Activated CD8-positive, alpha-beta T cell treated with anti-CD3 and anti-CD28 coated beads, Interleukin-2, amount 10 ng/mL, durations not matched to agents 7 days and 5 days (primary cell): ENCODE measurements around the gene FHOD3. TPM values are rescaled to one million over a fixed set of nuclear protein-coding genes. Genes with fewer than 3 reads are reported as not detected.
A peak's percentile ranks its signal among the peaks of the same experiment; 100 is the strongest.

Experiments
- ATAC-seq: fragments of 150-1000 bp; cut with Tn5 transposase; one replicate; pipeline ENCODE4 v1.10.0; 2021; ENCODE audit warnings: moderate library complexity
- CTCF ChIA-PET: fragments of 350-600 bp; sonication (Branson Sonifier 250); formaldehyde crosslinking; loops from one replicate; lab custom pipeline; 2021; ENCODE audit warnings: antibody characterized with exemption; lab: Charles Lee
- POLR2A ChIA-PET: fragments of 350-600 bp; sonication (Branson Sonifier 250); formaldehyde crosslinking; loops from one replicate; lab custom pipeline; 2021; ENCODE audit warnings: antibody characterized with exemption; lab: Charles Lee
- DNase-seq: peaks from one replicate; pipeline ENCODE4 v3.0.0-alpha.2; 2020
- H3K27ac Mint-ChIP-seq: one replicate; pipeline ENCODE4 v1.8.0; 2021; ENCODE audit warnings: mild to moderate bottlenecking, mixed read lengths
- H3K27me3 Mint-ChIP-seq: one replicate; pipeline ENCODE4 v1.8.0; 2021; ENCODE audit warnings: low read depth, mixed read lengths
- H3K36me3 Mint-ChIP-seq: one replicate; pipeline ENCODE4 v1.8.0; 2021; ENCODE audit warnings: low read depth, mixed read lengths
- H3K4me1 Mint-ChIP-seq: one replicate; pipeline ENCODE4 v1.8.0; 2021; ENCODE audit warnings: low read depth, mixed read lengths
- H3K4me3 Mint-ChIP-seq: one replicate; pipeline ENCODE4 v1.8.0; 2021; ENCODE audit warnings: mild to moderate bottlenecking, mixed read lengths
- H3K9me3 Mint-ChIP-seq: one replicate; pipeline ENCODE4 v1.8.0; 2022; ENCODE audit warnings: mixed read lengths; ENCODE audit not compliant: insufficient read depth
- total RNA-seq, 2 experiments: library from RNA; stranded (reverse); gene quantifications; one replicate each; pipeline ENCODE4 v1.2.3, GENCODE V29; 2021

FHOD3 gene
- total RNA-seq, 2 experiments from 2014 or later: not detected

- DNase-seq (no peak), ATAC-seq (no peak)
- no peaks in the 10 kb centered on the region for H3K27me3 Mint-ChIP-seq
- no peaks in the 10 kb centered on the region for H3K4me1 Mint-ChIP-seq
- ChIA-PET CTCF (no interaction called here), POLR2A (interaction anchor here (0.6 kb wide), 1 partner anchor 416 kb away, joined by 3 read pairs; no protein-coding TSS in a partner anchor)
- no peak overlapping the region for H3K27ac Mint-ChIP-seq
- no peaks in the 10 kb centered on the region for H3K9me3 Mint-ChIP-seq
- no peaks in the 10 kb centered on the region for H3K36me3 Mint-ChIP-seq
- H3K4me3 Mint-ChIP-seq: no peak overlapping the region
These were observed 188.3 kb downstream of the FHOD3 start for GRCh38 chr18:36485772-36486171.

- Mint-ChIP-seq H3K9me3 (no peaks in the 10 kb centered on the region), H3K4me3 (no peak overlapping the region), H3K36me3 (no peaks in the 10 kb centered on the region), H3K27me3 (no peaks in the 10 kb centered on the region), H3K27ac (no peak overlapping the region), H3K4me1 (no peaks in the 10 kb centered on the region)
- ATAC-seq (no peak), DNase-seq (no peak)
- ChIA-PET CTCF (no interaction called here), POLR2A (interaction anchor here (1.0 kb wide), 1 partner anchor 26 kb away, joined by 3 read pairs; no protein-coding TSS in a partner anchor)
These were observed 190.6 kb downstream of the FHOD3 start for GRCh38 chr18:36488131-36488530.

- ATAC-seq: no peak
These were observed 193.4 kb downstream of the FHOD3 start for GRCh38 chr18:36490897-36491296.

GRCh38 chr18:36492604-36493329 is 195.3 kb downstream of the FHOD3 start:
- Mint-ChIP-seq H3K27ac (no peak overlapping the region), H3K9me3 (no peaks in the 10 kb centered on the region), H3K4me1 (peaks cover 8% of the 10 kb centered on the region), H3K36me3 (no peaks in the 10 kb centered on the region), H3K27me3 (peaks cover 9% of the 10 kb centered on the region), H3K4me3 (no peak overlapping the region)
- CTCF ChIA-PET: no interaction called here
- DNase-seq (no peak), ATAC-seq (no peak)
- POLR2A ChIA-PET: no interaction called here

More at GRCh38 chr18:36490897-36491296, 193.4 kb downstream of the FHOD3 start:
- Mint-ChIP-seq H3K9me3 (no peaks in the 10 kb centered on the region), H3K4me3 (no peak overlapping the region), H3K4me1 (peaks cover 4% of the 10 kb centered on the region), H3K27ac (no peak overlapping the region), H3K27me3 (peaks cover 5% of the 10 kb centered on the region), H3K36me3 (no peaks in the 10 kb centered on the region)
- DNase-seq: no peak
- CTCF ChIA-PET: no interaction called here
- POLR2A ChIA-PET: no interaction called here

- Mint-ChIP-seq H3K4me3 (no peak overlapping the region), H3K36me3 (no peaks in the 10 kb centered on the region), H3K9me3 (no peaks in the 10 kb centered on the region), H3K27me3 (peaks cover 13% of the 10 kb centered on the region), H3K4me1 (peaks cover 8% of the 10 kb centered on the region), H3K27ac (no peak overlapping the region)
- DNase-seq (no peak), ATAC-seq (no peak)
- ChIA-PET POLR2A (no interaction called here), CTCF (no interaction called here)
These were observed 196.0 kb downstream of the FHOD3 start for GRCh38 chr18:36493349-36494159.

- Mint-ChIP-seq H3K9me3 (no peaks in the 10 kb centered on the region), H3K27me3 (peaks cover 13% of the 10 kb centered on the region), H3K4me3 (no peak overlapping the region), H3K4me1 (peaks cover 8% of the 10 kb centered on the region), H3K36me3 (no peaks in the 10 kb centered on the region), H3K27ac (no peak overlapping the region)
- DNase-seq (no peak), ATAC-seq (no peak)
- CTCF ChIA-PET: no interaction called here
- POLR2A ChIA-PET: no interaction called here
These were observed 196.6 kb downstream of the FHOD3 start for GRCh38 chr18:36494160-36494437.

- no peak overlapping the region for H3K27ac Mint-ChIP-seq
- ChIA-PET CTCF (no interaction called here), POLR2A (no interaction called here)
- DNase-seq (peak; percentile 46), ATAC-seq (peak; percentile 61)
- H3K27me3 Mint-ChIP-seq: peaks cover 13% of the 10 kb centered on the region
- no peaks in the 10 kb centered on the region for H3K36me3 Mint-ChIP-seq
- H3K4me3 Mint-ChIP-seq: no peak overlapping the region
- peaks cover 8% of the 10 kb centered on the region for H3K4me1 Mint-ChIP-seq
- H3K9me3 Mint-ChIP-seq: no peaks in the 10 kb centered on the region
These were observed 198.5 kb downstream of the FHOD3 start for GRCh38 chr18:36496022-36496421.

- H3K4me1 Mint-ChIP-seq: peaks cover 8% of the 10 kb centered on the region
- peaks cover 10% of the 10 kb centered on the region for H3K27me3 Mint-ChIP-seq
- no peak overlapping the region for H3K27ac Mint-ChIP-seq
- H3K9me3 Mint-ChIP-seq: no peaks in the 10 kb centered on the region
- H3K4me3 Mint-ChIP-seq: no peak overlapping the region
- ChIA-PET POLR2A (no interaction called here), CTCF (no interaction called here)
- DNase-seq (peak; percentile 21), ATAC-seq (no peak)
- no peaks in the 10 kb centered on the region for H3K36me3 Mint-ChIP-seq
These were observed 202.4 kb downstream of the FHOD3 start for GRCh38 chr18:36499938-36500337.

- H3K9me3 Mint-ChIP-seq: no peaks in the 10 kb centered on the region
- H3K36me3 Mint-ChIP-seq: no peaks in the 10 kb centered on the region
- ATAC-seq: no peak
- ChIA-PET CTCF (no interaction called here), POLR2A (interaction anchor here (0.5 kb wide), 1 partner anchor 12 kb away, joined by 3 read pairs; no protein-coding TSS in a partner anchor)
- no peak overlapping the region for H3K27ac Mint-ChIP-seq
- DNase-seq: no peak
- H3K4me3 Mint-ChIP-seq: no peak overlapping the region
- peaks cover 3% of the 10 kb centered on the region for H3K4me1 Mint-ChIP-seq
- peaks cover 18% of the 10 kb centered on the region for H3K27me3 Mint-ChIP-seq
These were observed 203.6 kb downstream of the FHOD3 start for GRCh38 chr18:36501100-36501499.

GRCh38 chr18:36503477-36503876 is 206.0 kb downstream of the FHOD3 start:
- no peaks in the 10 kb centered on the region for H3K9me3 Mint-ChIP-seq
- ChIA-PET POLR2A (no interaction called here), CTCF (no interaction called here)
- DNase-seq: no peak
- H3K4me1 Mint-ChIP-seq: no peaks in the 10 kb centered on the region
- H3K27me3 Mint-ChIP-seq: peaks cover 9% of the 10 kb centered on the region
- H3K4me3 Mint-ChIP-seq: no peak overlapping the region
- no peak overlapping the region for H3K27ac Mint-ChIP-seq
- H3K36me3 Mint-ChIP-seq: no peaks in the 10 kb centered on the region
- no peak for ATAC-seq

- ATAC-seq (no peak), DNase-seq (no peak)
- Mint-ChIP-seq H3K27ac (no peak overlapping the region), H3K27me3 (peaks cover 11% of the 10 kb centered on the region), H3K36me3 (no peaks in the 10 kb centered on the region), H3K4me1 (no peaks in the 10 kb centered on the region), H3K4me3 (no peak overlapping the region), H3K9me3 (no peaks in the 10 kb centered on the region)
- POLR2A ChIA-PET: no interaction called here
- CTCF ChIA-PET: no interaction called here
These were observed 207.4 kb downstream of the FHOD3 start for GRCh38 chr18:36504928-36505327.

- Mint-ChIP-seq H3K9me3 (no peaks in the 10 kb centered on the region), H3K27ac (no peak overlapping the region), H3K36me3 (no peaks in the 10 kb centered on the region), H3K4me3 (no peak overlapping the region), H3K4me1 (no peaks in the 10 kb centered on the region), H3K27me3 (peaks cover 11% of the 10 kb centered on the region)
- POLR2A ChIA-PET: no interaction called here
- ATAC-seq (no peak), DNase-seq (no peak)
- CTCF ChIA-PET: no interaction called here
These were observed 208.2 kb downstream of the FHOD3 start for GRCh38 chr18:36505665-36506064.
